ENCODE measurements around the gene ADGRG3.

Gene ADGRG3

DNA sequence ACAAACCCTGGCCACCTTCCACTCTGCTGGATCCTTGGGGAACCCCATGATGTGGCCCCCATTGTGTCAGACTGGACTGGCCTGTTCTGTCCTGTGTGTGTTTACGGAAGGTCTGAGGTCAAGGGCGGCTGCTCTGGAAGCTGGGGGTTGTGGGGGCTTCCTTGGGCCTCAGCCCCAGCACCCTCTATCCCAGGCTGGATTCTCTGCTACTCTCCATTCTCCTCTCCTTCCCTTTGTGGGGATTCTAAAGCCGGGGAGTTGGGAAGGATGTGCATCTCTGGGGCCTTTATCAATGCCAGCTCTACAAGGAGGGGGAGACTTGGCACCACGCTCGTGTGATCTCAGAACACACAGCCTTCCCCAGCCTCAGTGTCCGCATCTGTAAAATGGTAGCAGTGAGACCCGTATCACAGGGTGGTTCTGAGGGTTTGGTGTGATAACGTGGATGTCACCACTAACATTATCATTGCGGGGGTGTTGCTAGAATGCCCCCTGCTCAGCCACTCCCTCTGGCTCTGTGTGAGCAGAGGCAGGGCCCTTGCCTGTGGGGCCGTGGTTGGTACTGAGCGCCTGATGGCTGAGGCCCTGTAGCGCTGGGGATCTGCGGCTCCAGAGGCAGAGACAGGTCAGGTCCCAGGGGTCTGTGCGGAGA lies 21.6 kb upstream of the ADGRG3 start:
- DNase-seq = no peak

DNA sequence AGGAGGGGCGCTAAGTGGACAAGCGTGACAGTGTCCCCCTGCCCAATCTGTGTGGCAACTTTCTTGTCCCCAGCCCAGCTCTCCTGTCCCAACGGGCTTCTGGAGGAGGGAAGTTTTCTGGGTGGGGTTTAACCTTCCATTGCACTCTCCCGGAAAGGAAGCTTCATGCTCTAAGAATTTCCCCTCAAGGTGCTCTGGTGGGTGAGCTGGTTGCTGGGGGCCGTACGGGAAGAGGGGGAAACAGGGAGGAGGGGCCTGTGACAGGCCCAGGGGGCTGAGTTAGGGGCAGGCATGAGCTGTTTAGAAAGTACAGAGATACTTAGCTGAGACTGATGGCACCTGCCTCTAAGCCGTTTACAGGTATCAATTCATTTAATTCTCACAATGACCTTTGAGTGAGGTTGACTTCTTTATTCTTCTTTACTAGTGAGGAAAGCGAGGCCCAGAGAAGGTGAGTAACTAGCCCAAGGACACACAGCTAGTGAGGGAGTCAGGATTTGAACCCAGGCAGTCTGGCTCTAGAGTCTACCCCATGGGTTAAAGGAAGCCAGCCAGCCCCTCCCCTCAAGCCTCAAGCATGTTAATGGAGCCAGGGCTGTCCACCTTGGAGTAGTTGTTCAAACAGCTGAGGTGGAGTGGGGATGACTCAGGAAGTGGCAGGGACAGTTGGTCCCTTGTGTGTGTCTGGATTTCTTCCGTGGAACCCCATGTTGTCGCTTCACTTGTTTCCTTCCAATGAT lies 20.8 kb upstream of the ADGRG3 start:
- DNase-seq = no peak

DNA sequence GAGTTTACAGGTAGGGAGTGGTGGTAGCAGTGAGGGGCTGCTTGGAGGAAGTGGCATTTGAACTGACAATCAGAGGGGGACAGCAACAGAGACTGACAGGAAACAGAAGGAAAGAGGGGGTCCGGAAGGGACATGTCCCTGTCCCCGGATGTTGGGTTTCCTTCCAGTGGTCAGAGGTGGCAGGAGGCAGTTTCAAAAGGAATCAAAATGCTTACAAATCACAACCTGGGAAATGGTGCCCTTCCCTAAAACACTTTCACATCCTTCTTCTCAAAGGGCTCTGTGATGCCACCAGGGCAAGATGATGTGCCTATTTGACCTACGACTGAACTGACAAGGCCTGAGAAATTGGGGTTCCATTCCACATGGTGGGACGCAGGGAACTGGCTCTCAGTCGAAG lies 20.0 kb upstream of the ADGRG3 start:
- DNase-seq = peak; percentile 24

GRCh38 chr16:57648581-57649442 lies 19.3 kb upstream of the ADGRG3 start:
- DNase-seq = peak; percentile 93

DNA sequence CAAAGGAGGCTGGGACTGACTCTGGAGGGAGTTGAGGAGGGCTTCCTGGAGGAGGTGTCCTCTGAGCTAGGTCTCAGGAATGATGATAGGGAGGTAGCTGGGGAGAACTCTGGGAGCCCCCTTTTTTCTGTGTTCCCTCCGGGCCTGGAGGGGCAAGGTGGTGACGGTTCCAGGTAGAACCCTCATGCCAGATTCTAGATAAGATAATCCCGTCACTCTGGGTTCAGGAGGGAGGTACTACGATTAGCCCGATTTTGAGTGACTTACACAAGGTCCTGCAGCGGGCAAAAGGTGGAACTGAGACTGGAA lies 18.7 kb upstream of the ADGRG3 start:
- no peak for DNase-seq

DNA sequence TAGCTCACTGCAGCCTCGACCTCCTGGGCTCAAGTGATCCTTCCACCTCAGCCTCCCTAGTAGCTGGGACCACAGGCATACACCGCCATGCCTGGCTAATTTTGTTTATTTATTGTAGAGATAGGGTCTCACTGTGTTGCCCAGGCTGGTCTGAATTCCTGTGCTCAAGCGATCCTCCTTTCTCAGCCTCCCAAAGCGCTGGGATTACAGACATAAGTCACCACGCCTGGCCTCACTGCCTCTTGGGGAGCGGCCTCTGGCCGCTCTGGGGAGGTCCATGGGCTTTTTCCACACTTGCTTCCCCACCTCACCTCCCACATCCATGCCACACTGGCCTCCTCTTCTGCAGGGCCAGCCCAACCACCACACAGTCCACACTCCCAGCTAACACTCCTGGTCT lies 18.3 kb upstream of the ADGRG3 start:
- no peak for DNase-seq

DNA sequence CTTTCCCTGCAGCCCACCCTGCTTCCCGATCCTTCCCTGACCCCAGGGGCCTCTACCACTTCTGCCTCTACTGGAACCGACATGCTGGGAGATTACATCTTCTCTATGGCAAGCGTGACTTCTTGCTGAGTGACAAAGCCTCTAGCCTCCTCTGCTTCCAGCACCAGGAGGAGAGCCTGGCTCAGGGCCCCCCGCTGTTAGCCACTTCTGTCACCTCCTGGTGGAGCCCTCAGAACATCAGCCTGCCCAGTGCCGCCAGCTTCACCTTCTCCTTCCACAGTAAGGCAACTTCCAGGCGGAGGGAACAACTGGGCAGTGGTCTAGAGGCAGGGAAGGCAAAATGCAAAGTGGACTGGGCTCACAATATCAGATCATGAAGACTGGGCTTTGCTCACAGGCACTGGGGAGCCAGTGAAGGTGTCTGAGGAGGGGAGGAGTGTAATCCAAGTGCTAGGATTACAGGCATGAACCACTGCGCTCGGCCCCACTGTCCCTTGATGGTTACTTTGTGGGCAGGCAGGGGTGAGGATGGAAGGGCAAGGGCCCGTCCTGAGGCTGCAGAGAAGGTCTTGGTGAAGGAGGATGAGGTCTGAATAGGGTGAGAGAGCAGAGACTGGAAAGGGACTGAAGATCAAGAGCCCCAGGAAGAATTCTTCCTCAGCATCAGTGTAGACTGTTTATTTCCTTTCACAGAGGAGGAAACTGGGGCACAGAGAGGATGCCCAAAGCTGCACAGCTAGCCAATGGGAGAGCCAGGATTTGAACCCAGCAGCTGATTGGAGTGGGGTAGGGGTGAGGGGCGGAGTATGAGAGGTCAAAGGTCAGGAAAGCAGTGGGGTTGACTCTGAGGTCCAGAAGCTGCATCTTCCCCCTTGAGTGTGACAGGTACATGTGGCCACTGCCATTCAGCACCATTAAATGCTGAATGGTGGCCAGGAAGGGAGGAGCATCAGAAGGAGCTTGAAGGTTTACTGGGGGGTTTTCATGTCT lies 16.5 kb upstream of the ADGRG3 start:
- DNase-seq = peak; percentile 54

DNA sequence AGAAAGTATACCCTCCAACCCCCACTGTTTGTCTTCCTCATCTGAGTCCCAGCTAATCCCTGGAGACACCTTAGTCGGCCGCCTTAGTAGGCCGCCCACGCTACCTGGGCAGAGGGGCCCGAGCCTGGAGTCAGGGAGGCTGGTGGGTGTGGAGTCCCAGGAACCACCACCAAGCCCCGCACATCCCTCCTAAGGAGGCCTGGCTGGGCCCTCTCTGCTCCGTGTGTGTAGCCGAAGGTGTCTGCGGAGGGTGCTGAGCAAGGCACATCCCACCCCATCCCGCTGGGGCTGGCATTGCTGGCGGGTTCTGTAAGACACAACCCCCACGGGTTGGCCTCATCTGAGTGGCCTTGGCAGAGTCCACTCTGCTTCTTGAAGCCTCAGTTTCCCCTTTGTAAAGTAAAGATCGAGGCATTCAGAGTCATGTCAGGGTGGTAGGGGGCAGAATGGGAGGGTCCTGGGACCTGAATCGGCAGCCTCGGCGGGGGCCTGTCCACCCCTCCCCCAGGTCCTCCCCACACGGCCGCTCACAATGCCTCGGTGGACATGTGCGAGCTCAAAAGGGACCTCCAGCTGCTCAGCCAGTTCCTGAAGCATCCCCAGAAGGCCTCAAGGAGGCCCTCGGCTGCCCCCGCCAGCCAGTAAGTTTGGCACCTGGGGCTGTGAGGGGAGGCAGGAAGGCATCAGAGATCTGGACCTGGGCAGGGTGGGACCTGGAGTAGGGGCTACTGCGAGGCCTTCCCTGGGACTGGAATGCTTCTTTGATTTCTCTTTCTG lies 15.2 kb upstream of the ADGRG3 start:
- DNase-seq = no peak

- no peak for DNase-seq
Observed at GRCh38 chr16:57653936-57654335, 14.2 kb upstream of the ADGRG3 start.

- DNase-seq = no peak
Observed at GRCh38 chr16:57656342-57656955, 11.7 kb upstream of the ADGRG3 start.

DNA sequence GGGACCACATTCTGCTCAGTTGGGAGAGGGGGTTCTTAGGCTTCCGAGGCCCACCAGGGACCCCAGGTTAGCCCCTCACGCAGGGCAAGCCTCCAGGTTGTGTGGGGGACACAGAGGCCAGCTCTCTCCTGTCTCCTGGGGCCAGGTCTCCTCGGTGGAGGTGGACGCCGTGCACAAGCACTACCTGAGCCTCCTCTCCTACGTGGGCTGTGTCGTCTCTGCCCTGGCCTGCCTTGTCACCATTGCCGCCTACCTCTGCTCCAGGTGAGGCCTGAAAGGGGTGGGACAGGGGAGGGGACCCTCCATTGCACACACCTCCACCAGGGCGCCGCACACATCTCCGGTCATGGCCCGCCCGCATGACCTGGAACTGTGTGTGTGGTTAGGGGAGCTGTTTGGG lies 10.9 kb upstream of the ADGRG3 start:
- DNase-seq = no peak

GRCh38 chr16:57658130-57658877 lies 9.8 kb upstream of the ADGRG3 start:
- no peak for DNase-seq

GRCh38 chr16:57658878-57659674 lies 9.0 kb upstream of the ADGRG3 start:
- DNase-seq = no peak

DNA sequence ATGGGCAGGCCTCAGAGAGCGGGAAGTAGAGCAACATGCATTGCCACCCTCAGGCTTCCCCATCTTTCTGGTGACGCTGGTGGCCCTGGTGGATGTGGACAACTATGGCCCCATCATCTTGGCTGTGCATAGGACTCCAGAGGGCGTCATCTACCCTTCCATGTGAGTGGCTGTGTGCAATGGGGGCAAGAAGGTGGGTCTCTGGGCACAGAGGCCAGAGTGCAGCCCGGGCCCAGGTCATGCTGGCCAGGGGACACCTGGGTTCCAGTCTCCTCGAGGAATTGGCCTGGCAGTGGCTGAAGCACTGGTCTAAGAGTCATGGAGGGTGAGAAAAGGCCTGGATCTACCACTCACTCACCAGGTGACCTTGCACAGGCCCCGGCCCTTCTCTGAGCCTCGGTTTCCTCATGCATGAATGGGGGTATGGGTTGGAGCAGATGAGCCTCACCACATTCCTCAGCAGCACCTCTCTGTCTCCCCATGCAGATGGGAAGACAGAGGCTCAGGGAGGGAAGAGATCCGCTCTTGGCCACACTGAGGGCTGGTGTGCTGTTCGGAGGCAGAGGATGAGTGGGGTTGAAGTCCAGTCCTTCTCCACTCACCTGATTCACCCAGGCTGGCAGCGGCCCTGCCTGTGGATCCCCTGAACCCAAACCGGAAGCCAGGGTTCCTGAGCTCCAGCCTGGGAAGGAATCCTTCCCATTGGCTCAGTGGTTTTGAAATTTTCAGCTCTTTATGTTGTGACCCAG lies 7.2 kb upstream of the ADGRG3 start:
- no peak for DNase-seq

DNA sequence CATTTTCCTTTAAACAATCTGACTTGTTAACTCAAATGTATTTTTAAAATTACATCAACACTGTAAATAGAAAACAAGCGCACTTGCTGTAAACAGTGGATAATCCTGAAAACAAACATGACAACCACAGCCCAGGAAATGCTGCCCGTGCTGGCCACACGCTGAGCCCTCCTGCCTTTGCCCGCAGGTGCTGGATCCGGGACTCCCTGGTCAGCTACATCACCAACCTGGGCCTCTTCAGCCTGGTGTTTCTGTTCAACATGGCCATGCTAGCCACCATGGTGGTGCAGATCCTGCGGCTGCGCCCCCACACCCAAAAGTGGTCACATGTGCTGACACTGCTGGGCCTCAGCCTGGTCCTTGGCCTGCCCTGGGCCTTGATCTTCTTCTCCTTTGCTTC lies 6.6 kb upstream of the ADGRG3 start:
- no peak for DNase-seq

GRCh38 chr16:57661936-57662906 lies 5.9 kb upstream of the ADGRG3 start:
- DNase-seq = no peak

GRCh38 chr16:57663436-57663835 lies 4.7 kb upstream of the ADGRG3 start:
- DNase-seq = no peak
